Lower lobe of right lung (tissue), 2 donors: ENCODE data around the gene PGBD5. TPM values are rescaled to one million over a fixed set of nuclear protein-coding genes. Genes with fewer than 3 reads are reported as not detected.

Experiments
- ATAC-seq, 2 donors: fragments of 200-7000 bp; cut with Tn5 transposase; one replicate each; pipeline ENCODE4 v1.9.1; 2020 to 2022; ENCODE audit warnings: mild to moderate bottlenecking in 2 of 2, moderate library complexity in 2 of 2
- DNase-seq: peaks from one replicate; pipeline ENCODE4 v3.0.0-alpha.2; 2020
- H3K27ac ChIP-seq: fragments of 200-600 bp; one replicate; pipeline ENCODE4 v1.8.0; 2022
- H3K27me3 ChIP-seq: fragments of 200-600 bp; one replicate; pipeline ENCODE4 v1.8.0; 2022; ENCODE audit warnings: low read depth
- H3K36me3 ChIP-seq: fragments of 200-600 bp; one replicate; pipeline ENCODE4 v1.8.0; 2022; ENCODE audit warnings: mild to moderate bottlenecking
- H3K4me1 ChIP-seq: fragments of 200-600 bp; one replicate; pipeline ENCODE4 v1.8.0; 2022
- H3K4me3 ChIP-seq: fragments of 200-600 bp; one replicate; pipeline ENCODE4 v1.8.0; 2022; ENCODE audit warnings: mild to moderate bottlenecking
- H3K9me3 ChIP-seq: fragments of 200-600 bp; one replicate; pipeline ENCODE4 v1.8.0; 2022
- intact Hi-C: fragments of 100-400 bp; cut with DNase I; formaldehyde crosslinking; loops from one replicate; pipeline ENCODE4 v1.11.0; 2022
- total RNA-seq: library from RNA; stranded (reverse); fragmentation: NEBNext Ultra II Directional; extraction: Animal tissue kit (Norgen Biotek cat#: 25700); gene quantifications from one replicate; pipeline ENCODE4 v1.2.1, GENCODE V29; 2021
- TF ChIP-seq, protein P1 (sequence below): fragments of 200-600 bp; IDR thresholded peaks from one replicate; pipeline ENCODE4 v1.8.0; 2022; ENCODE audit warnings: antibody characterized with exemption, mild to moderate bottlenecking
- donor health status: DM: no; HTN: yes; CAD: no; lungs with severe emphysema.

PGBD5 gene
- total RNA-seq, 1 donor from 2014 or later, result 2.3 TPM

DNA sequence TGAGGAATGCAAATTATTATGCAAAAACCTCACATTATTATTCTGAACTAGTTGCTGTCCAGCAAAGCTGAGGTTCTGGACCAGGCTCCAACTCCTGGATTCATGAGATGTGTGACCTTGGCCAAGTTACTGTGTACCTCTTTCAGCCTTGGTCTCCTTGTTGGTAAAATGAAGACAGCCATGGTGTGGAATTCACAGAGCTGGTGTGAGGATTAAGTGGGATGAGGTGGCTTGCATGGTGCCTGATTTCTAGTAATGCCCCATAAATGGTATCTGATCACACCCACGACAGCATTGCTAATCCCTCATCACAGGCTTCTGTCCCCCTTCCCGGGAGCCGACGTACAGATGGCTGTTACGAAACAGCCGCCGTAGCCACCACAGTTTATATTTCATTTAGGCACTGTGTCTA, 59.6 kb downstream of the PGBD5 start:
- H3K36me3 ChIP-seq, result no peaks in the 10 kb centered on the region
- no peaks in the 10 kb centered on the region for H3K27me3 ChIP-seq
- ATAC-seq, result no peak
- no peaks in the 10 kb centered on the region for H3K4me1 ChIP-seq
- H3K9me3 ChIP-seq, result no peaks in the 10 kb centered on the region
- intact Hi-C loops, result no loop called here
- H3K4me3 ChIP-seq, result no peak overlapping the region
- H3K27ac ChIP-seq, result no peak overlapping the region
- TF ChIP-seq, protein P1, sequence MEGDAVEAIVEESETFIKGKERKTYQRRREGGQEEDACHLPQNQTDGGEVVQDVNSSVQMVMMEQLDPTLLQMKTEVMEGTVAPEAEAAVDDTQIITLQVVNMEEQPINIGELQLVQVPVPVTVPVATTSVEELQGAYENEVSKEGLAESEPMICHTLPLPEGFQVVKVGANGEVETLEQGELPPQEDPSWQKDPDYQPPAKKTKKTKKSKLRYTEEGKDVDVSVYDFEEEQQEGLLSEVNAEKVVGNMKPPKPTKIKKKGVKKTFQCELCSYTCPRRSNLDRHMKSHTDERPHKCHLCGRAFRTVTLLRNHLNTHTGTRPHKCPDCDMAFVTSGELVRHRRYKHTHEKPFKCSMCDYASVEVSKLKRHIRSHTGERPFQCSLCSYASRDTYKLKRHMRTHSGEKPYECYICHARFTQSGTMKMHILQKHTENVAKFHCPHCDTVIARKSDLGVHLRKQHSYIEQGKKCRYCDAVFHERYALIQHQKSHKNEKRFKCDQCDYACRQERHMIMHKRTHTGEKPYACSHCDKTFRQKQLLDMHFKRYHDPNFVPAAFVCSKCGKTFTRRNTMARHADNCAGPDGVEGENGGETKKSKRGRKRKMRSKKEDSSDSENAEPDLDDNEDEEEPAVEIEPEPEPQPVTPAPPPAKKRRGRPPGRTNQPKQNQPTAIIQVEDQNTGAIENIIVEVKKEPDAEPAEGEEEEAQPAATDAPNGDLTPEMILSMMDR, result no peak
- no peak for DNase-seq

DNA sequence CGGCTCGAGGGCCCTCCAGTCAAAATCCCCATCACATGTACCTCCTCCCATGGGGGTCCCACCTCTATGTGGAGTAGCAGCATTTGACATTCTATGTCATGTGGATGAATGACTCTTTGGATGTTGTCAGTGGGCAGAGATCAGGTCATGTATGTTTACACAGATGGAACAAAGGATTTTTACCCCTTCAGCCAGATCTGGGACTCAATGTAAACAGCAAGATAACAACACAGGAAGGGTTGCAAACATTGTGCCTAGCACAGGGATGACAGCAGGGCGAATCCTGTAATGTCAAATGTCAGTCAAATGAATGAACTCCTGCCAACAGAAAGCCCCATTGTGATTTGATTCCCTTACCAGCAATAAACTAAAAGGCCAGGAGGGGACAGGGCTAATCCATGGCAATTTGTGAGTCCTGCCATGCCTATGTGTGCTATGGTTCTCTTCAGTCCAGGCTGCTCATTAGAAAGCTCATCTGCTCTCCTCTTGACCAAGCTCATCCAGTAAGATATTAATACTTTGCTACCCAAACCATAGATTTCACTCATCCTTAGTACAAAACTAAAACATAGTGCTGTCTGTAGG, 60.3 kb downstream of the PGBD5 start:
- intact Hi-C loops, result no loop called here

GRCh38 chr1:230362949-230363348, 63.2 kb downstream of the PGBD5 start:
- no peaks in the 10 kb centered on the region for H3K36me3 ChIP-seq
- no peak for DNase-seq
- no peak for ATAC-seq
- no peaks in the 10 kb centered on the region for H3K4me1 ChIP-seq
- H3K4me3 ChIP-seq, result no peak overlapping the region
- no peaks in the 10 kb centered on the region for H3K27me3 ChIP-seq
- no peak overlapping the region for H3K27ac ChIP-seq
- intact Hi-C loops, result no loop called here
- H3K9me3 ChIP-seq, result no peaks in the 10 kb centered on the region
- TF ChIP-seq, protein P1, result no peak

More for the DNA sequence above, 60.3 kb downstream of the PGBD5 start:
- no peaks in the 10 kb centered on the region for H3K9me3 ChIP-seq
- no peak for ATAC-seq
- H3K27ac ChIP-seq, result no peak overlapping the region
- H3K4me1 ChIP-seq, result no peaks in the 10 kb centered on the region
- H3K4me3 ChIP-seq, result no peak overlapping the region
- TF ChIP-seq, protein P1, result no peak
- no peaks in the 10 kb centered on the region for H3K36me3 ChIP-seq
- DNase-seq, result no peak
- H3K27me3 ChIP-seq, result no peaks in the 10 kb centered on the region

DNA sequence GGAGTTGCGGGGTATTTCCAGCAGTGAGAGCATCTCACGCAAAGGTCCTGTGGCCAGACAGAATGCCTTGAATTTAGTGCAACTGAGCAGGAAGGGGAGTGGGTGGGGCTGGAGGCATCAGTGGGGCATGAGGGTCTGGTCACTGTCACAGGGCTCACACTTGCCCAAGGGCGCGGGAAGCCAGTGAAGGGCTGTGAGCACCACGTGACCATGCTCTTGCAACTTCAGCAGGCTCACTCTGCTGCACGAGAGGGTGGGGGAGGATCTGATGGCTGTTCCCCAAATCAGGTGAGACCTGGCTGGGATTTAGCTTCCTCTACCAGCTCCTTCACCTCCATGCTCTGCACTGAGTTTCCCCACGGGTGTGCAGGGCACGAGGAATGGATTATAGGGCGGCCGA, 64.2 kb downstream of the PGBD5 start:
- no peaks in the 10 kb centered on the region for H3K4me1 ChIP-seq
- intact Hi-C loops, result no loop called here
- H3K27ac ChIP-seq, result no peak overlapping the region
- no peak for ATAC-seq
- H3K36me3 ChIP-seq, result no peaks in the 10 kb centered on the region
- no peak overlapping the region for H3K4me3 ChIP-seq
- TF ChIP-seq, protein P1, result no peak
- DNase-seq, result no peak
- no peaks in the 10 kb centered on the region for H3K9me3 ChIP-seq
- H3K27me3 ChIP-seq, result no peaks in the 10 kb centered on the region

GRCh38 chr1:230359992-230360668, 66.0 kb downstream of the PGBD5 start:
- intact Hi-C loops, result no loop called here
- Histone ChIP-seq H3K36me3 (no peaks in the 10 kb centered on the region), H3K4me1 (no peaks in the 10 kb centered on the region), H3K9me3 (no peaks in the 10 kb centered on the region), H3K27ac (no peak overlapping the region), H3K4me3 (no peak overlapping the region), H3K27me3 (no peaks in the 10 kb centered on the region)
- ATAC-seq, result peak in 1 of 2 donors; percentile 59
- no peak for DNase-seq
- TF ChIP-seq, protein P1, result no peak
